NCI-H187 treated with DMSO at 0.1 percent for 48 hours (cell line): ENCODE measurements around the gene ERP44.
"Not testable (repeated sequence)": the region's sequence is repeated elsewhere in the genome, so short reads cannot be mapped to it uniquely, and the experiment has no call there.

Source experiments
- DNase-seq: peaks from one replicate; lab custom pipeline; 2025; lab: John Stamatoyannopoulos, UW

Gene ERP44

DNA sequence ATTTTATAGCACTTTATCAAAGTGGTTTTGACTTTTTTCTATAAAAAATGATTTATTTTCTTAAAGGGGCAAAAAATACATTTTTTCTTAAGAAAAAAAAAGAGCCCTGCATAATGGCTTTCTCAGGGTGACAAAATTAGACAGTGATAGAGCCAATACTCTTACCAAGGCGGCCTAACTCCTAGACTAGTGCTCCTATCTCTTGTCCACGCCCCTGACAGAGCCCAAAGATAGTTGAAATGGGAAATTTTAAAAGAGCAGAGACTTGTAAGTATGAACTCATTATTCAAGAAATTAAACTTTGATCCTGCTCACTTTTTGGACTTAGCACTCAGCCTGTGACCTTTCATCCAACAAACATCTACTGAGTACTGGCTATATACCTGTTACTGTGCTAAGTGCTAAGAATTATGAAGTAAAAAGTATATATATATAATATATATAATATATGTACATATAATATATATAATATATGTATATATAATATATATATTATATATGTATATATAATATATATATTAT, 1.4 kb upstream of the ERP44 start:
- no peak for DNase-seq

- DNase-seq, result no peak
These were observed 882 bp upstream of the ERP44 start for GRCh38 chr9:100099722-100100042.

DNA sequence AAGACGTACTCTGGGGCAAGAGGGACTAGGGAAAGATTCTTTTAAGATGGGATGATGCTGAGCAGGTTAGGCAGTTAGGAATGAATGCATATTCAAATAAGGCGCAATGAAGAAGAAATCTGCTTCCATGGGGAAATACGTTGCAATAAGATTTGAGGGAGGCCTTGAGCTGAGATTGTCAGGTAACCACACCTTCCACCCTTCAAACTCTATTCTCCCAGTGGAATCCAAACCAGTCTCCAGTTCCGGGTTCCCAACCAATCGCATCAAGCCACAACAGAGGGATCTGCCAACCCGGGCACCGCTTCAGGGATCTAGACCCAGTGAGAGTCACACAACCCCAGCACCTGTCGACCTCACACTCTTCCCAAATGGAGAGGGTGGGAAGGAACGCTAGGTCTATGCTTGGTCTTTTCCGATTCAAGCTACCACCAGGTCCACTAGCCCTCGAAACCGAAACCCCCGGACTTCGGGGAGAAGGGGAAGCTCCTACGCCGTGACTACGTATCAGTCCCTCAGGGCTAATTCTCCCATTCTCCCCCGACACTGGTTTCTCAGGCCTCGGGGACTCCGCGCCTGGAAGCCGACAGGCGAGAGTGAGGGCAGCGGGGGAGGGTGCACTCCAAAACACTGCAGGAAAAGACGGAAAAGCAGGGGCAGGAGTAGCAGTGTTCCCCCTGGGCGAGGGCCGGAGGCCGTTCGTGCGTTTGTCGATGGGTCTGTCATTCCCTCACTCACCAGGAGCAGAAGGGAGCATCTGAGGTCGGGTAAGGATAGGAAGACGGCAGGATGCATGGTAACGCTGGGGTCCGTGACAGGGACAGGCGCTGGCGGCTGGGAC, 534 bp downstream of the ERP44 start:
- DNase-seq, result no peak

DNA sequence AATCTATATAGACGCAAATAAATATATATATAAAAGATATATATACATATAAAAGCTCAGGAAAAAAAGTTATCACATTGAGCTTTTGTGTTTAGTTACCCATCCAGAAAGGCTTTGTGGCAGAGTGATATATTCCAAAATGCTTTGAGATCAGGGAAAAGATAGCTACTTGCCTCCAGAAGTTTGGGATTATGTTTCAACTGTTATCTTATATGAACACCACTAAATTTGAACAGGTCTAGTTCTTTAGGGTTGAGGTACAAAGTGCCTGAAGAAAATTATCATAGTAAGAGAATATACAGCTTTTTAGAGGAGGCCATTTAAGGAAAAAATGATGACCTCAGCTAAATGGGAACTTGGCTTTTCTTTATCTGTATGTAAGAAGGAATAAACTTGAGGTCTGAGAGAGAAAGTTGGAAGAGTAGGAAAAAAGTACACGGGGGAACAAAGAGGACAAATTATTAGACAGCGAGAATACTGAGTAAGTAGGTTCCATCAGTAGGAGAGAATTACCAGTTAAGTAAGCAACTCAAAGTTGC, 2.4 kb downstream of the ERP44 start:
- DNase-seq, result no peak

DNA sequence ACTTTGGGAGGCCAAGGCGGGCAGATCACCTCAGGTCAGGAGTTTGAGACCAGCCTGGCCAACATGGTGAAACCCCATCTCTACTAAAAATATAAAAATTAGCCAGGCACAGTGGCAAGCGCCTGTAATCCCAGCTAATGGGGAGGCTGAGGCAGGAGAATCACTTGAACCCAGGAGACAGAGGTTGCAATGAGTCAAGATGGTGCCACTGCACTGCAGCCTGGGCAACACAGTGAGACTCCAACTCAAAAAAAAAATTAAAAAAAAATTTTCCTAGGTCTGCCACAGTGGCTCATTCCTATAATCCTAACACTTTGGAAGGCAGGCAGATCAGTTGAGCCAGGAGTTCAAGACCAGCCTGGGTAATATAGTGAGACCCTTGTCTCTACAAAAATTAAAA, 4.4 kb downstream of the ERP44 start:
- not testable (repeated sequence) for DNase-seq

- DNase-seq, result no peak
These were observed 6.7 kb downstream of the ERP44 start for GRCh38 chr9:100092066-100092465.

GRCh38 chr9:100091650-100092049, 7.2 kb downstream of the ERP44 start:
- DNase-seq, result no peak

GRCh38 chr9:100090880-100091279, 7.9 kb downstream of the ERP44 start:
- DNase-seq, result no peak

DNA sequence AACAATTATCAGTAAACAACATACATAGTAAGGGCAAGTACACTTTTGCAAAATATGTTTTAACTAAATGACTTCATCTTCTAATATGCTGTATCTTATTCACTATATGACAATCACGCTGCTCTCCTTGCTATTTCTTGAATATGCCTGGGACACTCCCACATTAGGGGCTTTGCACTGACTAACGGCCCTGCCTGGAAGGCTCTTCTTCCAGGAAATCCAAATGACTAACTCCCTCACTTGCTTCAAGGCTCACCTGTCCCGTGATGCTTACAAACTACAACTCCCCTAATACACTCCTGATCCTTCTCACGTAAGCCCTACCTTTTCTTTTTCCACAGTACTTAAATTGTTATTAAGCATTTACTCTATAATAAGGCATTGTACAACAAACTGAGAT, 10.6 kb downstream of the ERP44 start:
- no peak for DNase-seq

GRCh38 chr9:100087218-100087617, 11.6 kb downstream of the ERP44 start:
- DNase-seq, result no peak

GRCh38 chr9:100086097-100086635, 12.6 kb downstream of the ERP44 start:
- no peak for DNase-seq

GRCh38 chr9:100084734-100085133, 14.1 kb downstream of the ERP44 start:
- no peak for DNase-seq

DNA sequence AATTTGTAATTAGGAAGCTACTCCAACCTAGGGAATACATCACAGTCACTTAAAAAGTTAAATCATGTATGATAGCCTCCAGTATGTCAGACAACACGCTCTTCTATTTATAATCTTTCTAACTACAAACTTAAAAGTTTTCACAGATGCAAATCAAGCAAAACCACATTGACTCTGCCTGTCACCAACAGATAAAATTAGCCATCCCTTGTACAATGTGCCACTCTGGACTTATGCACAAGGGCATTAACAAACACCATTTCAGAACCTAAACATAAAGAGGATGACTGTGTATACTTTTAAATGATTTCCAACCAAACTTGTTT, 14.7 kb downstream of the ERP44 start:
- no peak for DNase-seq

DNA sequence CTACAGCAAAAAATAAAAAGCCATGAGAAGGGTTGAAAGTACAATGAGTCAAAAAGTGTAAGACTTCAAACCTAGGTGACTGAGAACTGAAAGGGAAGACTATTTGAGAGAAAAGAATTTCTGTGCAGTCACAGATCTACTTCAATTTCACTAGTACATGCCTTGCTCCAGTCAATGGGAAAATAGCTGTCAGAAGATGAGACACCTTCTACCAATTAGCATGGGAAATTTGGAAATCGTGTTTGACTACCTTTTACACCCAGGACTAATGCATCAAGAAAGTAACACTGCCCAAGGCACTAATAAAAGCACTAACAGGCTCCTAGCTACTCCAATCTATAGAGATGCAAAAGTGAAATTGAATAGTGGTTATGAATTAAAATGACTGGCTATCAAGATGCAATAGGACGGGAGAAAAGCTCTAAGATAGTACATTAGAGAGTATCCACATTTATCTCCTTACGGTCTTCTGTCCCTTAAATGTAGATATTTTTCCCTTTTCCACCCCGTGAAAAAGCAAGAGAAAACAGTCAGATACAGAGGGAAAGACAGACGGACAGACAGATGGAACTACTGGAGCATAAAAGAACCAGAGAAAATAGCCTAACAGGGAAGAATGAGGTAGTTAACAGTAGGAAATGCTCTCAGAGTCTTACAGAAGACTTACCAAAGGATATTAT, 15.2 kb downstream of the ERP44 start:
- DNase-seq, result no peak

DNA sequence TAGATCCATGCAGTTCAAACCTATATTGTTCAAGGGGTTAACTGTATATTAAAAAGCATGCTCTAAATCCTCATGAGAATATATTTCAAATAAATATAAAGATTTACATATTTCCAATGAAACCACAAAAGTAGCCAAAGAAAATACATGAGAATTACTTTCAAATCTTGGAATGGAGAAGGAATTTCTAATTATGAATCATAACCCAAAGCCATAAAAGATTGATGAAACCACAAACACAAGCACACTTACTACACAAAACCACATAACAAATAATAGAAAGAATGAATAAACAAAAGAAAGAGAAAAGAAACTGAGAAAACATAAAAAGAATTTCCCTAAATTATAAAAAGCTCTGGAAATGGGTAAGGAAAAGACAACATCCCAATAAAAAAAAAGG, 16.0 kb downstream of the ERP44 start:
- DNase-seq, result no peak

DNA sequence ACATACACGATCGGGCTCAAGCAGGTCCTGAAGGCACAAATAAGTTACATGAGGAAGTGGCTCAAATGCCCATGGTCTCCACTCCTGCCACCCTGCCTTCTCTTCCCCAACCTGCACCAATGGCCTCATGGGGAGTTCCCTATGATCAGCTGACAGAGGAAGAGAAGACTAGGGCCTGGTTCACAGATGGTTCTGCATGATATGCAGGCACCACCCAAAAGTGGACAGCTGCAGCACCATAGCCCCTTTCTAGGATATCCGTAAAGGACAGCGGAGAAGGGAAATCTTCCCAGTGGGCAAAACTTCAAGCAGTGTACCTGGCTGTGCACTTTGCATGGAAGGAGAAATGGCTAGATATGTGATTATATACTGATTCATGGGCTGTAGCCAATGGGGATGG, 22.5 kb downstream of the ERP44 start:
- DNase-seq, result not testable (repeated sequence)

- DNase-seq, result no peak
These were observed 23.8 kb downstream of the ERP44 start for GRCh38 chr9:100074989-100075388.

DNA sequence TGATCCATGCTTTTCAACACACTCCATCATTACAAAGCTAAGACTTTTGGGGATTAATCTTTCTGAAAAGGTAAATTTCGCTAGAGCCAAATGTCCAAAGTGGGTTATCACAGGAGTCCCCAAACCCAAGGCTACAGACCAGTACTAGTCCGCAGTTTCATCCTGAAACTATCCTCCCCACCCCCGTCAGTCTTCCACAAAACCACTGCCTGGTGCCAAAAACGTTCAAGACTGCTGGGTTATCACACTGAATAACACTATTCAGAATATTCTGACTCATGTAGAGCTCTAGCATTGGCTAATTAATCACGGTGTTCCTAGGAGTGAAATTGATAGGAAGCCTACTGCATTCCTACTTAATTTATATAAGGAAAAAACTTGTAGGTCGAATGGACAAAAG, 24.7 kb downstream of the ERP44 start:
- no peak for DNase-seq

GRCh38 chr9:100072805-100073204, 26.0 kb downstream of the ERP44 start:
- no peak for DNase-seq

DNA sequence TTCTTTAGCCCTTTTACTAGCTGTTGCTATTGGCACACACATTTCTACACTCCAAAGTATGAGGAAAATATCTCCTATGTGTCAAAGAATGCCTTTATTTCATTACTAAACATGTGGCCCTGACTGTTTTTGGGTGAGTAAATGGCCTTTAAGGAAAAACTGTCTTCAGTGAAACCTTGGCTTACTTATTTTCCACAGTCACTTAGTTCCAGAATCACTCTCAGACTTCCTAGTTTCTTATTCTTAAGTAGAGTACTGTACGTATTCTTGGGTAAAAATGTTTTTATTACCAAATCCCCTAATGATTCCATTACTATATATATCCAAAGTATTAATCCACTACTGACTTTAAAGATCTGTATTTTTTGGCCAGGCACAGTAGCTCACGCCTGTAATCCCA, 27.5 kb downstream of the ERP44 start:
- DNase-seq, result no peak

- no peak for DNase-seq
These were observed 28.4 kb downstream of the ERP44 start for GRCh38 chr9:100070104-100071041.

DNA sequence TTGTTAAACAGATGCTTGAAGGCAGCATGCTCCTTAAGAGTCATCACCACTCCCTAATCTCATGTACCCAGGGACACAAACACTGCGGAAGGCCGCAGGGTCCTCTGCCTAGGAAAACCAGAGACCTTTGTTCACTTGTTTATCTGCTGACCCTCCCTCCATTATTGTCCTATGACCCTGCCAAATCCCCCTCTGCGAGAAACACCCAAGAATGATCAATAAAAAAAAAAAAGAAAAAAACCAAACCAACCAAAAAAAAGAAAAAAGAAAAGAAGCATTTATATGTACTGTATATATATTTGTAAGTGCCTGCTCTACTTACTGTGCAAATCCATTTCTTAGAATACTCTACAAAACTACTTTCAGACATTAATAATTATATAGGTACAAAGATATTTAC, 29.7 kb downstream of the ERP44 start:
- not testable (repeated sequence) for DNase-seq
